UCSD-AML1 (cell line): ENCODE data around the gene IFT122.
"Not testable (repeated sequence)": the region's sequence is repeated elsewhere in the genome, so short reads cannot be mapped to it uniquely, and the experiment has no call there.

Source experiments
- DNase-seq: peaks from one replicate; lab custom pipeline; 2025; ENCODE audit not compliant: unreplicated experiment; lab: John Stamatoyannopoulos, UW

Gene IFT122

GRCh38 chr3:129515821-129516432, 75.9 kb downstream of the IFT122 start:
- DNase-seq = not testable (repeated sequence)

DNA sequence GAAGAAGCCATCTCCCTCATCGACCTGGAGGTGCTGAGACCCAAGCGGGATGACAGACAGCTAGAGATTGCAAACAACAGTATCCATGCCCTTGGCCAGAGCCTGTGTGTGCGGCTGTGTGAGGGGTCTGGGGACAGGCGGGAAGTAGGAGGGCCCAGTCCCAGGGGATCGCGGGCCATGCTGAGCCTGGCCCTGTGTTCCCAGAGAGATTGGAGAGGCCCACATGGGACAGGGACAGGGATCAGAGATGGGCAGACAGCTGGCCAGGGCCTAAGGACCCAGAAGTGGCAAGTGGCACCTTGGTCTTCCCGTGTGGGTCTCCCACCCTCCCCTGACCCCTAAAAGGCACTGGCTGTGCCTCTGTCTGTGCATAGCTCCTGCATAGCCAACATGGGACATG, 77.5 kb downstream of the IFT122 start:
- DNase-seq = no peak

- no peak for DNase-seq
Measured at GRCh38 chr3:129518038-129518561, 78.1 kb downstream of the IFT122 start.

- no peak for DNase-seq
Measured at GRCh38 chr3:129518581-129518980, 78.6 kb downstream of the IFT122 start.

- no peak for DNase-seq
Measured at GRCh38 chr3:129519449-129519848, 79.4 kb downstream of the IFT122 start.

DNA sequence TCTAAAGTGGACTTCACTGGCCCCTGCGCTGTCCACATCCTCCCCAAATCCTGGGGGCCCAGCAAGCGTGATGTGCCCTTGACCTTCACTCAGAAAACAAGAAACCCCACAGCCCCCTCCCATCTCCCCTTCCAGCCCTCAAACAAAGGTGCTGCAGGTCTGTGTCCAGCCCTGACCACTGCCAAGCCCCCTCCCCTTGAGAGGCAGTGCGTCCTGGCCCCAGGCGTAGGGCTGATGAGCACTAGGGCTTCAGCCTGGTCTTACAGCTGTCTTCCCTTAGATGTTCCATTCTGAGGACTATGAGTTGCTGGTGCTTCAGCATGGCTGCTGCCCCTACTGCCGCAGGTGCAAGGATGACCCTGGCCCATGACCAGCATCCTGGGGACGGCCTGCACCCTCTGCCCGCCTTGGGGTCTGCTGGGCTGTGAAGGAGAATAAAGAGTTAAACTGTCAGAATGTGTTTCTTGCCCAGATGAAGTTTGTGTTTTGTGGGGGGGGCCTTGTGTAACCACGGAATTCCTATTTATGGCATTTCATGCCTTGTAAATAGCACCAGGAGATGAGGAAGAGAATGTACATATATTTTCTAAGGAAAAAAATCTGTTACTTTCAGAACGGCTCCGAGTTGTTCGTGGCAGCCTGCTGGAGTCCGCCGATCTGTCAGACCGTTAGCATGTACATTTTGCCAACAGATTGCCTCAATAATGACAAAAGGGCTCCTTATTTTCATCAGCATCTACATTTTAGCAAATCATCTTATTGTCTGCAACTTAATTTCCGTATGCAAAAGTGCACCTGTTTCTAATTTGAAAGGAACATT, 80.1 kb downstream of the IFT122 start:
- DNase-seq = no peak

- DNase-seq = no peak
Measured at GRCh38 chr3:129520960-129521359, 80.9 kb downstream of the IFT122 start.

DNA sequence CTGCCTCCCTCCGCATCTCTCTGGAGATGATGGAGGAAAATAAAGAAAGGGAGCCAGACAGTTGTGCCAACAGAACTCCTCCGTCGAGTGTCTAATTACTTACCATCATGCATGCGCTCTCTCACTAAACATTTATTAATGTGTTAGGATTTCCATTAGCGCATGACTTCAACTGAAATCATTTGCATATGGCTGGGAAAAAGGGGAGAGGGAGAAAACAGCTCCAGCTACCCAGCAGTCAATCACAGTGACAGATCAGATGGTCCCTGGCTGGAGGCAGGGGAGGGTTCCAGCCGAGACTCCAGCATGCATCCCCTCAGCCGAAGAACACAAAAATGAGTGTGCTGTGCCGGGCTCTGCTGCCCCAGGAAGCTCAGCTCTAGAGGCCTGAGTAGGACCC, 81.6 kb downstream of the IFT122 start:
- no peak for DNase-seq

- no peak for DNase-seq
Measured at GRCh38 chr3:129522953-129523352, 82.9 kb downstream of the IFT122 start.

- DNase-seq = no peak
Measured at GRCh38 chr3:129524081-129524480, 84.1 kb downstream of the IFT122 start.

DNA sequence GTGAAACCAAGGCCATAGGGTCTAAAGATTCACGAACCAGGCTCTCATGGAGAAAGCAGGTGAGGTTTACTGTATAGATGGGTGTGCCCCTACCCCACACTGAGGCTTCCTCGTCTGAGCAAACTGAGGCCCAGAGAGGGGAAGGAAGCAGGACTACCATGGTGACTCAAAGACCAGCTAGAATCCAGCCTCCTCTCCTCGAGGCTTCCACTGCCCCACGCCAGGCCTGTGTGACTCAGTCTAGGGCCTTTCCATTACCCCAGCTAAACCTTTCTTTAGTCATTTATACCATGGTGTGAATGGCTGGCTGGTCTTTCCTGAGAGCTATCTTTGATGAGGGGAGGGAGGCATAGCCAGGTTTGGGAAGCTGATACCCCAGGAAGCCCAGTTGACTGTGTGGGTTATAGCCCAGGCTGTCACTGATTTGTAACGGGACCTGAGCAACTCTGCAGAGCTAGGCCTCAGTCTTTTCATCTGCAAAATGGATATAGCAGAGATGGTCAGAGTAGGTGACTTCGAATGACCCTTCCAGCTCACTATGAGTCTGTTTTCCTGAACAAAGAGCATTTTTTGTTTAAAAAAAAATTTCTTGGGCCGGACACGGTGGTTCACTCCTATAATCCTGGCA, 85.4 kb downstream of the IFT122 start:
- no peak for DNase-seq

DNA sequence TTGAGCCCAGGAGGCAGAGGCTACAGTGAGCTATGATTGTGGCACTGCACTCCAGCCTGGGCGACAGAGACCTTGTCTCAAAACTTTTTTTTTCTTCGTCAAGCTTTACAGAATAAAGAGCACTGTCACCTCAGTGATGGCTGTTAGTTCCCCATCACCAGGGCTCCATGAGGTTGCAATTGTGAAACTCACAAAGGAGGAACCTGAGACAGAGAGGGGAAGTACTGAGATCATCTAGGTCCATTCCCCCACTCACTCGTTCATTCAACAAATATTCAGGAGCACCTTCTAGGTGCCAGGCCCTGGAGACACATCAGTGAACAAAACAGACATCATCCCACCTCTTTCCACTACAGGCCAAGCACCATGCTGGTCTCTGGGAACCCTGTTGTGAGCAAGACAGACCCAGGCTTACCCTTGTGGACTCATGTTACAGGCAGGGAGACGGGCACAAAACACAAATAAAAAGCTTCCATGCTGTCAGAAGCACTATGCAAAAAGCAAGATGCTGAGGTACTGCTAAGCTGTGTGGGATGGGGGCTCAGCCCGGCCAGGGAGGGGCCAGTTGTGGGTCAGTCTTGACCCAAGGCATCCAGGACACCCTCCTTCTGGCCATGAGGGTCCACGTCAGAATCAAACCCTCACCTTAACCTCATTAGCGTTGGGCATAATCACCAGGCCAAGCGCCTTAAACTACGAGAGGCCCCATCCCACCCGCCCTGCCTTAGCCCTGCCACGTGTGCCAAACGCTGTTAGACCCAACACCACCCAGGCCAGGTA, 86.3 kb downstream of the IFT122 start:
- no peak for DNase-seq

DNA sequence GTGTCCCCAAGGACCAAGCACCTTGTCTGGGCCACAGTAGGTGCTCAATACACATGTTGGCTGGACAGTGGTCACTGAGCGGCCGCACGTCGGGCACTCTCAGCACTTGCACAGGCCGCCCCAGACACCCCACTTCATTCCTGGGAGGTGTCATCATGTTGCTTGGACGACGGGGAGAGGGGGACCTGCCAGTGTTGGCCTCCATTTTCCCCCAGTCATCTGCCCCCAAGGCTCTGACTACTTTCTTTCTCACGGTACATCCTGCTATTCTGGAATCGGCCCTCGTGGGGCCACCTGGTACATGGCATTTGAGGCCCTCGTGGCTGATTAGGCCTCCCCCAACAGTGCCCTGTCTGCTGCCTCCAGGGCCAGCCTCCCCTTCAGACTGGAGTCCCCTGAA, 87.2 kb downstream of the IFT122 start:
- no peak for DNase-seq

DNA sequence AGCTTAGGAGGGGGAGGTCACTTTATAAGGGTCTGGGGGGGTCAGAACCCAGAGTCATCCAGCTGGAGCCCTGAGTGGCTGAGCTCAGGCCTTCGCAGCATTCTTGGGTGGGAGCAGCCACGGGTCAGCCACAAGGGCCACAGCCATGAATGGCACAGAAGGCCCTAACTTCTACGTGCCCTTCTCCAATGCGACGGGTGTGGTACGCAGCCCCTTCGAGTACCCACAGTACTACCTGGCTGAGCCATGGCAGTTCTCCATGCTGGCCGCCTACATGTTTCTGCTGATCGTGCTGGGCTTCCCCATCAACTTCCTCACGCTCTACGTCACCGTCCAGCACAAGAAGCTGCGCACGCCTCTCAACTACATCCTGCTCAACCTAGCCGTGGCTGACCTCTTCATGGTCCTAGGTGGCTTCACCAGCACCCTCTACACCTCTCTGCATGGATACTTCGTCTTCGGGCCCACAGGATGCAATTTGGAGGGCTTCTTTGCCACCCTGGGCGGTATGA, 88.6 kb downstream of the IFT122 start, which contains the start of gene RHO:
TSS of gene RHO (plus strand) at position 51 of the 512 bp plus-strand sequence. CDS start at position 146, 95 bp downstream.
- DNase-seq = no peak

DNA sequence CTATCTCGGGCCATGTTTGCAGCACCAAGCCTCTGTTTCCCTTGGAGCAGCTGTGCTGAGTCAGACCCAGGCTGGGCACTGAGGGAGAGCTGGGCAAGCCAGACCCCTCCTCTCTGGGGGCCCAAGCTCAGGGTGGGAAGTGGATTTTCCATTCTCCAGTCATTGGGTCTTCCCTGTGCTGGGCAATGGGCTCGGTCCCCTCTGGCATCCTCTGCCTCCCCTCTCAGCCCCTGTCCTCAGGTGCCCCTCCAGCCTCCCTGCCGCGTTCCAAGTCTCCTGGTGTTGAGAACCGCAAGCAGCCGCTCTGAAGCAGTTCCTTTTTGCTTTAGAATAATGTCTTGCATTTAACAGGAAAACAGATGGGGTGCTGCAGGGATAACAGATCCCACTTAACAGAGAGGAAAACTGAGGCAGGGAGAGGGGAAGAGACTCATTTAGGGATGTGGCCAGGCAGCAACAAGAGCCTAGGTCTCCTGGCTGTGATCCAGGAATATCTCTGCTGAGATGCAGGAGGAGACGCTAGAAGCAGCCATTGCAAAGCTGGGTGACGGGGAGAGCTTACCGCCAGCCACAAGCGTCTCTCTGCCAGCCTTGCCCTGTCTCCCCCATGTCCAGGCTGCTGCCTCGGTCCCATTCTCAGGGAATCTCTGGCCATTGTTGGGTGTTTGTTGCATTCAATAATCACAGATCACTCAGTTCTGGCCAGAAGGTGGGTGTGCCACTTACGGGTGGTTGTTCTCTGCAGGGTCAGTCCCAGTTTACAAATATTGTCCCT, 89.6 kb downstream of the IFT122 start:
- DNase-seq = no peak

GRCh38 chr3:129530251-129530791, 90.3 kb downstream of the IFT122 start:
- DNase-seq = no peak

DNA sequence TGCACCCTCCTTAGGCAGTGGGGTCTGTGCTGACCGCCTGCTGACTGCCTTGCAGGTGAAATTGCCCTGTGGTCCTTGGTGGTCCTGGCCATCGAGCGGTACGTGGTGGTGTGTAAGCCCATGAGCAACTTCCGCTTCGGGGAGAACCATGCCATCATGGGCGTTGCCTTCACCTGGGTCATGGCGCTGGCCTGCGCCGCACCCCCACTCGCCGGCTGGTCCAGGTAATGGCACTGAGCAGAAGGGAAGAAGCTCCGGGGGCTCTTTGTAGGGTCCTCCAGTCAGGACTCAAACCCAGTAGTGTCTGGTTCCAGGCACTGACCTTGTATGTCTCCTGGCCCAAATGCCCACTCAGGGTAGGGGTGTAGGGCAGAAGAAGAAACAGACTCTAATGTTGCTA, 90.8 kb downstream of the IFT122 start:
- no peak for DNase-seq

GRCh38 chr3:129531699-129532098, 91.7 kb downstream of the IFT122 start:
- no peak for DNase-seq

DNA sequence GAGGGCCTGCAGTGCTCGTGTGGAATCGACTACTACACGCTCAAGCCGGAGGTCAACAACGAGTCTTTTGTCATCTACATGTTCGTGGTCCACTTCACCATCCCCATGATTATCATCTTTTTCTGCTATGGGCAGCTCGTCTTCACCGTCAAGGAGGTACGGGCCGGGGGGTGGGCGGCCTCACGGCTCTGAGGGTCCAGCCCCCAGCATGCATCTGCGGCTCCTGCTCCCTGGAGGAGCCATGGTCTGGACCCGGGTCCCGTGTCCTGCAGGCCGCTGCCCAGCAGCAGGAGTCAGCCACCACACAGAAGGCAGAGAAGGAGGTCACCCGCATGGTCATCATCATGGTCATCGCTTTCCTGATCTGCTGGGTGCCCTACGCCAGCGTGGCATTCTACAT, 92.2 kb downstream of the IFT122 start:
- DNase-seq = no peak

DNA sequence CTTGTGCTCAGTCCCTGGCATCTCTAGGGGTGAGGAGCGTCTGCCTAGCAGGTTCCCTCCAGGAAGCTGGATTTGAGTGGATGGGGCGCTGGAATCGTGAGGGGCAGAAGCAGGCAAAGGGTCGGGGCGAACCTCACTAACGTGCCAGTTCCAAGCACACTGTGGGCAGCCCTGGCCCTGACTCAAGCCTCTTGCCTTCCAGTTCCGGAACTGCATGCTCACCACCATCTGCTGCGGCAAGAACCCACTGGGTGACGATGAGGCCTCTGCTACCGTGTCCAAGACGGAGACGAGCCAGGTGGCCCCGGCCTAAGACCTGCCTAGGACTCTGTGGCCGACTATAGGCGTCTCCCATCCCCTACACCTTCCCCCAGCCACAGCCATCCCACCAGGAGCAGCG, 93.4 kb downstream of the IFT122 start:
- DNase-seq = no peak
